Measurements from ENCODE around the gene FAM168B.

- TF ChIP-seq POLR2AphosphoS5 (IDR thresholded peaks at IDR 0.05; ENCODE audit: low read length), result no peak
- TF ChIP-seq POLR2A (IDR thresholded peaks at IDR 0.05; ENCODE audit: low read depth, low read length), result no peak
- no peak for TF ChIP-seq CBFB (IDR thresholded peaks at IDR 0.05; ENCODE audit: low read depth)
- no peak for TF ChIP-seq JUND (IDR thresholded peaks at IDR 0.05; ENCODE audit: low read depth, low read length)
- no peak for TF ChIP-seq ZZZ3 (IDR thresholded peaks at IDR 0.05; ENCODE audit: control insufficient read depth, insufficient read length, low read depth)
- no peak for TF ChIP-seq SIN3A (IDR thresholded peaks at IDR 0.05; ENCODE audit: low read depth, low read length)
- TF ChIP-seq EZH2 (IDR thresholded peaks at IDR 0.05; ENCODE audit: borderline replicate concordance, control insufficient read depth, low read depth, low read length), result no peak
- no peak for TF ChIP-seq CHD4 (IDR thresholded peaks at IDR 0.05)
- TF ChIP-seq IRF4 (IDR thresholded peaks at IDR 0.05; ENCODE audit: low read depth, low read length), result no peak
- no peak for TF ChIP-seq FOS (IDR thresholded peaks at IDR 0.05; ENCODE audit: borderline replicate concordance, extremely low read depth, insufficient read length)
Measured at GRCh38 chr2:131015764-131016163, 77.5 kb downstream of the FAM168B start.
